ENCODE data around the gene TMEM204. TPM values are rescaled to one million over a fixed set of nuclear protein-coding genes. Genes with fewer than 3 reads are reported as not detected.

TMEM204 gene
- total RNA-seq, 4 donors from 2014 or later, result 9.4 to 22.5 (median 13.3) TPM

DNA sequence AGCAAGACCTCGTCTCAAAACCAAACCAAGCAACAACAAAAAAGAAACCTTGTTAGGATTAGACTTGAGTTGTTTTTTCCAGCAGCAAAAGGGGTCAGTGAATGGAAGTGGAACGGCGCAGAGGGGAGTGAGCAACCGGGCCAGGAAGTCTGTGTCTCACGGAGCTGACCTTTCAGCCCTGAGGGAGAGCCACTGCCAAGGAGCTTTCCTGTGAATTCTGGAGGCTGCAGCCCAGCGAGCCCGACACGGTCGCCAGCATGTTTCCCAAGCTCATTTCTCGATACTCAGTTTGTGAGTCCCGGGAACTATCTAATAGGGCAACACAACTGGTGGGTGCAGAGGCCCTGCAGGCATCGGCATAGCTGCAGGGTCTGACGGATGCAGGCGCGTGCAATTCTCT is 20.7 kb upstream of the TMEM204 start:
- 86% methylated on average over 15 of the region's 15 CpGs; no CpG with 5 or more reads in 1 of the 2 donors for WGBS, 2 donors (ENCODE audit: low coverage in 1 of 2)
- in situ Hi-C loops (cut with MboI; ENCODE audit: low pct_ligation_motif_present in 1 of 4, low pct_unique_long_range_greater_than_20kb in 1 of 4, low sequenced_read_pairs in 3 of 4) (no loop called here), intact Hi-C loops (cut with DNase I; ENCODE audit: low total_unique reads) (no loop called here)
- no peak overlapping the region for H3K27ac ChIP-seq
- no peak for DNase-seq
- H3K36me3 ChIP-seq, result no peaks in the 10 kb centered on the region
- no peak overlapping the region for H3K4me3 ChIP-seq
- no peaks in the 10 kb centered on the region for H3K27me3 ChIP-seq
- H3K4me1 ChIP-seq, result no peaks in the 10 kb centered on the region
- TF ChIP-seq POLR2A (IDR thresholded peaks at IDR 0.05), result no peak
- TF ChIP-seq POLR2AphosphoS5 (IDR thresholded peaks at IDR 0.05), result no peak
- no peak for TF ChIP-seq EP300 (IDR thresholded peaks at IDR 0.05; ENCODE audit: low read depth)
- no peak for TF ChIP-seq CTCF (IDR thresholded peaks at IDR 0.05)
- H3K9me3 ChIP-seq, result peaks cover 0 to 5% of the 10 kb centered on the region in 2 donors

GRCh38 chr16:1514507-1514906 is 19.0 kb upstream of the TMEM204 start:
- Histone ChIP-seq H3K4me1 (no peaks in the 10 kb centered on the region), H3K9me3 (peaks cover 0 to 5% of the 10 kb centered on the region in 2 donors), H3K36me3 (no peaks in the 10 kb centered on the region), H3K4me3 (no peak overlapping the region), H3K27ac (no peak overlapping the region), H3K27me3 (no peaks in the 10 kb centered on the region)
- intact Hi-C loops (cut with DNase I; ENCODE audit: low total_unique reads), result no loop called here
- 96% methylated on average over 3 of the region's 3 CpGs for WGBS, 2 donors (ENCODE audit: low coverage in 1 of 2)
- TF ChIP-seq CTCF (IDR thresholded peaks at IDR 0.05), result no peak
- no peak for TF ChIP-seq POLR2A (IDR thresholded peaks at IDR 0.05)
- TF ChIP-seq POLR2AphosphoS5 (IDR thresholded peaks at IDR 0.05), result no peak
- TF ChIP-seq EP300 (IDR thresholded peaks at IDR 0.05; ENCODE audit: low read depth), result no peak
- no peak for DNase-seq
- in situ Hi-C loops (cut with MboI; ENCODE audit: low pct_ligation_motif_present in 1 of 4, low pct_unique_long_range_greater_than_20kb in 1 of 4, low sequenced_read_pairs in 3 of 4), result no loop called here

DNA sequence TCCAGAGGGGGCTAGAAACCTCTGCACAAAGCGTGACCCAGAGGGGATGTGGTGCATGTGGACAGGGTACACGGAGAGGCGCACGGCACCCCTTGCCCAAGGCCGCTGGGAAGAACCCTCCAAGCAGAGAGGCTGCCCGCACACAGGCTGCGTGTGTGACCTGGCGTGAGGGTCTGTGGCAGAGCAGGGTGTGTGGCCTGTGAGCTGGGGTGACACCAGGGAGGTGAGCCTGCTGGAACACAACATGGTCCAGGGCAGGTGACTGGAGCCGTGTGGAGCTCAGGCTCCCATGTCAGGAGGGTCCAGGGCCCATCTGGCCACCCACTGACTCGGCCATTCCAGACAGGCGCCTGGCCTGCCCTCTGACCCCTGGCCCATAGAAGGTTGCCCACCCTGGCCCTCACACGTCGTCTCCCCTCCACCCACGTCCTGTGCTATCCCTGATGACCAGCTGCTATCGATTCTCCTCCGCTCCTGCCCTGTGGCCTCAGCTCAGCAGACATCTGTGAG is 14.8 kb upstream of the TMEM204 start:
- no peak for DNase-seq
- Histone ChIP-seq H3K27me3 (no peaks in the 10 kb centered on the region), H3K9me3 (peaks cover 0 to 5% of the 10 kb centered on the region in 2 donors), H3K27ac (no peak overlapping the region), H3K36me3 (no peaks in the 10 kb centered on the region), H3K4me1 (no peaks in the 10 kb centered on the region), H3K4me3 (no peak overlapping the region)
- 85 to 90% methylated on average over 2 to 13 of the region's 16 CpGs for WGBS, 2 donors (ENCODE audit: low coverage in 1 of 2)
- in situ Hi-C loops (cut with MboI; ENCODE audit: low pct_ligation_motif_present in 1 of 4, low pct_unique_long_range_greater_than_20kb in 1 of 4, low sequenced_read_pairs in 3 of 4), result no loop called here
- intact Hi-C loops (cut with DNase I; ENCODE audit: low total_unique reads), result no loop called here
- no peak for TF ChIP-seq EP300 (IDR thresholded peaks at IDR 0.05; ENCODE audit: low read depth)
- TF ChIP-seq CTCF (IDR thresholded peaks at IDR 0.05), result no peak
- TF ChIP-seq POLR2AphosphoS5 (IDR thresholded peaks at IDR 0.05), result no peak
- no peak for TF ChIP-seq POLR2A (IDR thresholded peaks at IDR 0.05)

DNA sequence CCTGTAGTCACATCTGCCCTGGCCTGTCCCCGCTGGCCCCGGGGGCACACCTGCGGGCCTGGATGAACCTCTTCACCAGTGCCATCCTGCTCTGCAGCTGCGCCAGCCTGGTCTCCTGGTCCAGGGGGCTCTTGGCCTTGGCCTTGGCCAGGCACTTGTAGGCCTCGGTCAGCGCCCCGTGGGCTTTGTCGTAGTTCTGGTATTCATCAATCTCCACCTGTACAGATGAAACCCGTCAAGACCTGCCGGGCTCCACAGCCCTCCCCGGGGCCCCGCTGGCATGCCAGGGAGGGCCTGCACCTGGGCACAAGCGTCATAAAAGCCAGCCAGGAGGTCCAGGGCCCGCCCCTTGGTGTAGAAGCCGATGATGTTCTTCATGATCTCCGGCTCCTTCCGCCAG is 13.6 kb upstream of the TMEM204 start:
- in situ Hi-C loops (cut with MboI; ENCODE audit: low pct_ligation_motif_present in 1 of 4, low pct_unique_long_range_greater_than_20kb in 1 of 4, low sequenced_read_pairs in 3 of 4), result no loop called here
- Histone ChIP-seq H3K9me3 (no peaks in the 10 kb centered on the region), H3K4me3 (no peak overlapping the region), H3K27ac (no peak overlapping the region), H3K36me3 (no peaks in the 10 kb centered on the region), H3K4me1 (no peaks in the 10 kb centered on the region), H3K27me3 (no peaks in the 10 kb centered on the region)
- TF ChIP-seq POLR2AphosphoS5 (IDR thresholded peaks at IDR 0.05), result no peak
- TF ChIP-seq CTCF (IDR thresholded peaks at IDR 0.05), result no peak
- no peak for TF ChIP-seq POLR2A (IDR thresholded peaks at IDR 0.05)
- TF ChIP-seq EP300 (IDR thresholded peaks at IDR 0.05; ENCODE audit: low read depth), result no peak
- DNase-seq, result no peak
- WGBS, 2 donors (ENCODE audit: low coverage in 1 of 2), result 87 to 93% methylated on average over 3 to 14 of the region's 17 CpGs
- intact Hi-C loops (cut with DNase I; ENCODE audit: low total_unique reads), result no loop called here

All from transverse colon (tissue), 4 donors.